GM19351 (cell line): Measurements from ENCODE around the gene TRIM24.
"Not testable (repeated sequence)": the region's sequence is repeated elsewhere in the genome, so short reads cannot be mapped to it uniquely, and the experiment has no call there.

Source experiments
- ATAC-seq: cut with Tn5 transposase; IDR thresholded peaks from one replicate; pipeline ENCODE4 v1.9.1; 2021; ENCODE audit warnings: mild to moderate bottlenecking, moderate library complexity; ENCODE audit not compliant: unreplicated experiment

The TRIM24 gene

DNA sequence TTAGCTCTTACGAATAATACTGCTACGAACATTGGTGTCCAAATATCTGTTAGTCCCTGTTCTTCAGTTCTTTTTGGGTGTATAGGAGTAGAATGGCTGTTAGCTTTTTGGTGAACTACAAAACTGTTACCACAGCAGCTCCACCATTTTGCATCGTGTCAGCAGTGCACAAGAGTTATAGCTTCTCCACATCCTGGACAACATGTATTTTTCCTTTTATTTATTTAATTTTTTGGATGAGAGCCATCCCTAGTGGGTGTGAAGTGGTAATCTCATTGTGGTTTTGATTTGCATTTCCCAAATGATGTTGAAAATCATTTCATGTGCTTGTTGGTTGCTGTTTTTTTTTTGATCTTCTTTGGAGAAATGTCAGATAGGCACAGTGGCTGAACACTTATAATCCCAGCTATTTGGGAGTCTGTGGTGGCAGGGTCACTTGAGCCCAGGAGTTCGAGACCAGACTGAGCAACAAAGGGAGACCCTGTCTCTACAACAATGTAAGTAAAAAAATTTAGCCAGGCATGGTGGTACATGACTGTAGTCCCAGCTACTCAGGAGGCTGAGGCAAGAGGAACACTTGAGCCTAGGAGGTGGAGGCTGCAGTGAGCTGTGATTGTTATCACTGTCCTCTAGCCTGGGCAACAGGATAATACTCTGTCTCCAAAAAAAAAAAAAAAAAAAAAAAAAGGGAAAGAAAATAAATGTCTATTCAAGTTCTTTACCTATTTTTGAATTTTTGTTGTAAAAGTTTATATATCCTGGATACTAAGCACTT lies 31.7 kb downstream of the TRIM24 start:
- ATAC-seq, result no peak

- no peak for ATAC-seq
These were observed 32.4 kb downstream of the TRIM24 start for GRCh38 chr7:138492423-138492822.

- no peak for ATAC-seq
These were observed 33.5 kb downstream of the TRIM24 start for GRCh38 chr7:138493535-138493934.

GRCh38 chr7:138495485-138495884 lies 35.4 kb downstream of the TRIM24 start:
- no peak for ATAC-seq

DNA sequence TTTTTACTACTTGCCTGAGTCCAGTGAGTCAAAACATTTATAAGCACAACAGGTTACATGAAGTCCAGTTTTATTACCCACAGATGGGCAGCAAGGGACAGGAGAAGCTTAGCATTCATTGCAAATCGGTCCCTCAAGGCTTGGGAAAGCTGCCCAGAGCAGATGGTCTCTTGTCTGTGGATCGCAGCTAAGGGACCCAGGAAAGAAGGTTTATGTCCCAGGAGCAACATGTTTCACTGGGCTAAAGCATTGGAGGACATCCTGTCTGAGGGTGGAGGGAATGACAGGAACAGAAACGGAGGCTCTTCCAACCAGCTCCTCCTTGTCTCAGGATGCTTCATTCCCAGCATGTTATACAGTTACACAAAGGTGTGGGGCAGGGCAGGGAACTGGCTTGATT lies 39.3 kb downstream of the TRIM24 start:
- no peak for ATAC-seq

DNA sequence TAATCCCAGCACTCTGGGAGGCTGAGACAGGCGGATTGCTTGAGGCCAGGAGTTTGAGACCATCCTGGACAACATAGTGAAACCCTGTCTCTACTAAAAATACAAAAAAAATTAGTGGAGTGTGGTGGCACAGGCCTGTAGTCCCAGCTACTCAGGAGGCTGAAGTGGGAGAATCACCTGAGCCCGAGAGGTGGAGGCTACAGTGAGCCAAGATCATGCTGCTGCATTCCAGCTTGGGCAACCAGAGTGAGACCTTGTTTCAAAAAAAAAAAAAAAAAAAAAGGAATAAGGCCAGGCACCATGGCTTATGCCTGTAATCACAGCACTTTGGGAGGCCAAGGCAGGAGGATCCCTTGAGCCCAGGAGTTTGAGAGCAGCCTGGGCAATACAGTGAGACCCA lies 40.2 kb downstream of the TRIM24 start:
- not testable (repeated sequence) for ATAC-seq

- no peak for ATAC-seq
These were observed 40.8 kb downstream of the TRIM24 start for GRCh38 chr7:138500892-138501291.

DNA sequence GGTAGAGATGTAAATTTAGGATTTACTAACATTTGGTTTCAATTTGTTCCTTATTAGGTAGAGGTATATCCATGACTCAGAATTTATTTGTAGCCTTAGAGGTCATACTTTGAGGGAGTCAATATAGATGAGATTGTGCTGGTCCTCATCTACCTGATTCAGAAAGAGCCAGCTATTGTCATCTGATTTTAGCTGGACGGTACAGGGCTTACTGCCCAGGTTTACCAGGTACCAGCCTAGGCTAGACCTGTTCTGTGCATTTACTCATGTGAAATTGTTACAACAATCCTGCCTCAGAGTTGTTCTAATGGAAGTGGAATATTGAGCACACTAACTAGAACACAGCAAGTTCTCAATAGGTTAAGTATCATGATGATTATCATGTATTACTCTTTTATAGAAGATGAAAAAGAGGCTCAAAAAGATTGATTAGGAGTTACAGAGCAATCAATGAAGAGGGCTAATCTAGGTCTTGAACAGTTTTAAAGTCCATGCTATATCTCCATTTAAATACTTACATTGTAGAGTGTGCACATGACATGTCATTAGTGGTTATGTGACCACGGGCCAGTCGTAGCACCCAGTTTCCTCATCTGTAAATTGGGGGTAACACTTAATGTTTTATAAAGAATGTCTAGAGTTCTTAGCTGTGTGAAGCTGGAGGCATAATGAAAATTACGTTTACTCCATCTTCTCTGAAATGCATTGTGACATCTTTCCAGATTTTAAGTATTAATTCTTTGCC lies 42.1 kb downstream of the TRIM24 start:
- no peak for ATAC-seq

DNA sequence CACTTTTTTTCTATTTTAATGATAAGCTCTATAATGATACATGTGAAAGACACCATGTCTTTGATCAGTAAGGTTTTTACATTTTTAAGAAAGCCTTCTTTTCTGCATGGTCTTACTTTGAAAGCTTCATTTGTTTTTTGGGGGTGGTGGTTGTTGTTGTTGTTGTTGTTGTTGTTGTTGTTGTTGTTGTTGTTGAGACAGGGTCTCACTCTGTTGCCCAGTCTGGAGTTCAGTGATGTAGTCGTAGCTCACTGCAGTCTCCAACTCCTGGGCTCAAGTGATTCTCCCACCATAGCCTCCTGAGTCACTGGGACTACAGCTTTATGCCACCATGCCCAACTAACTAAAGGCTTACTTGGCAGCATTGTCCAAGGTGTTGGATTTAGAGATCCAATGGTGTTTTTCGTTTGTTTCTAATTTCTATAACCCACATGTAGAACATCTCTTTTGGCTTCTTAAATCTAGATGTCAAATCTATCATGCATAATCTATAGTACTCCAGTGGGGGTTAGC lies 45.4 kb downstream of the TRIM24 start:
- ATAC-seq, result no peak

DNA sequence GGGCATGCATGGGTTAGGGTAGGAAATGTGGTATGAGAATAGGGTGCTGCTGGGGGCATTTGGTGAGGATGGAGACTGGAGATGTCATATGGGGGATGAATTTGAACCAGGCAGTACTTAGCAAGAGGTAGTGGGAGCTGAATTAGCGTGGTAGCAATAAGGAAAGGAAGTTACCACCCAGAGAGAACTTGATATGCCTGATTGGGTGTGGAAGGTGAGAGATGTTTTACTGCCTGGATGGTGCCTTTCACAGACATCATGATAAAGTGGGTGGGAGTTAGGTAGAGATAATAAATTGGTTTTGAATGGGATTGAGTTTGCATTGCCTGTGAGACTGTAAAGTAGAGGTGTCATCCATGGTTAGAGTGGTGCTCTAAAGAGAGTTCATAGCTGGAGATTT lies 46.7 kb downstream of the TRIM24 start:
- no peak for ATAC-seq

DNA sequence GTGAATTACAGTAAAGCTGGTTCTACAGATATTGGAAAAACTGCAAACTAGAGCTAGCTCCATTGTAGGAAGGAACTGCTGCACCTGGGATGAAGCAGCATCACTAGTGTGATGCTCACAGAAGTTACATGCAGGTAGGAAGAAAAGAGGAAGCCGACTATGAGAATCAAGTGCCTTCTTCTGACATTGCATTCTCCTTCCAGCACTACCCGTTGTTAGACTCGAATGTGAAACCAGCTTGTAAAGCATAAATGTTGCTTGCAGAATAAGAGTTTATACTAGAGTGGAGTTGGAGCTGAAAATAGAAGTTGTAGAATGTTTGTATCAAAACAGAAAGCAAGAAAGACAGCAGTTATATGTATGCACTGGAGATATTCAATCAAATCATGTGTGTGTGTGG lies 49.9 kb downstream of the TRIM24 start:
- no peak for ATAC-seq

GRCh38 chr7:138512092-138512858 lies 52.2 kb downstream of the TRIM24 start:
- ATAC-seq, result no peak

DNA sequence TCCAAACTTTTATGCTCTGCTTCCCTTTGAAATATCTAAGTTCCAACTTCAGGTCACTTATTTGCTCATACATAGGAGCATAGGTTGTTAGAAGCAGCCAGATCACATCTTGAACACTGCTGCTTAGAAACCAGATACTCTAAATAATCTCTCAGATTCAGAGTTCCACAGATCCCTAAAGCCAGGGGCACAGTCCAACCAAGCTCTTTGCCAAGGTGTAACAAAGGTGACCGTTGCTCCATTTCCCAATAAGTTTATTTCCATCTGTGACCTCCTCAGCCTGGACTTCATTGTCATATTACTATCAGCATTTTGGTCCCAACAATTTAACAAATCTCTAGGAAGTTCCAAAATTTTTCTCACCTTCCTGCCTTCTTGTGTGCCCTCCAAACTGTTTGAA lies 52.8 kb downstream of the TRIM24 start:
- ATAC-seq, result no peak

DNA sequence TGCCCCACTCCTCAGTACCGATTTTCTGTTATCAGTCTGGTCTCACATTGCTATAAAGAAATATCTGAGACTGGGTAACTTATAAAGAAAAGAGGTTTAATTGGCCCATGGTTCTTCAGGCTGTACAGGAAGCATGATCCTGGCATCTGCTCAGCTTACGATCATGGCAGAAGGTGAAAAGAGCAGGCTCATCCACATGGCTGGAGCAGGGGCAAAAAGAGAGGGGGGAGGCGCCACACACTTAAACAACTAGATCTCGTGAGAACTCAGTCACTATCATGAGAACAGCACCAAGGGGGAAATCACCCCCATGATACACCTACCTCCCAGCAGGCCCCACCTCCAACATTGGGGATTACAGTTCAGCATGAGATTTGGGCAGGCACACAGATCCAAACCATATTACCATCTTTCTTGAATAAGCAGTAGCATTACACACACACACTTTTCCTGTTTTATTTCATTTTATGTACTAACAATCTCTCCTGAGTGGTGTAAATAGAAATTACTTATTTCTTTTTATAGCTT lies 53.3 kb downstream of the TRIM24 start:
- no peak for ATAC-seq

DNA sequence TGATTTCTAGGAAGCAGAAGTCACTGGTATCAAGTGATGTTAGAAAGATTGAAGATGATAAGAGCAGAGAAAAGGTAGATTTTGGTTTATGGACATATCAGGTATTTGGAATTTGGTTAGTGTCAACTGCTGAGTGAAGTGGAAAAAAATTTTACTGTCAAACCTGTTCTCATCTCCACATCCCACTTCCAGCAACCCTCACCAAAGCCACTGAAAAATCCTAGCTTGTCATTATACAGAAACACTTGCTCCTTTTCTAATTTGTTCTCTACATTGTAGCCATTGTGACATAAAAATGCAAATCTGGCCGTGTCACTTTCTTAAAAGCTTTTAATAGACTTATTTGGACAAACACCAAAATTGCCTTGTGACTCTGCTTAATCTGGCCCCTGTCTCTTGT lies 54.0 kb downstream of the TRIM24 start:
- no peak for ATAC-seq

DNA sequence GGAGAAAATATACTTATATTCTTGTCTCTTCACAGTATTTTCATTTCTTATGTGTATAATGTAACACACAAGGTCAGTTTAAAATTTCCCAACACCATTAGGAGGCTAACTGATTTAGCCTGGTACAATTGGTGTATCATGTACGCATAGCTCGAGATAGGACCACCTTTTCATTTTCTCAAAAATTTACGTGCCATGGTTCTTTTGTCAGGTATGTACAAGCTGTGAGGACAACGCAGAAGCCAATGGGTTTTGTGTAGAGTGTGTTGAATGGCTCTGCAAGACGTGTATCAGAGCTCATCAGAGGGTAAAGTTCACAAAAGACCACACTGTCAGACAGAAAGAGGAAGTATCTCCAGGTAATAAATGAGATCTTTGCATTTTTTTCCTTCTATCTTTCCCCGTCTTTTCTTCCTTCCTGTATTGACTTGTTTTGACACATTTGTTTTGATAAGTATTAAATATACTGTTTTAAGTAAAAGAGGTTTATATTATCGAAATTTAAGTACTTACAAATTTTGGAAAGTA lies 55.0 kb downstream of the TRIM24 start:
- ATAC-seq, result peak; percentile 84

GRCh38 chr7:138519061-138519798 lies 59.2 kb downstream of the TRIM24 start:
- no peak for ATAC-seq

GRCh38 chr7:138520742-138521141 lies 60.7 kb downstream of the TRIM24 start:
- ATAC-seq, result no peak

DNA sequence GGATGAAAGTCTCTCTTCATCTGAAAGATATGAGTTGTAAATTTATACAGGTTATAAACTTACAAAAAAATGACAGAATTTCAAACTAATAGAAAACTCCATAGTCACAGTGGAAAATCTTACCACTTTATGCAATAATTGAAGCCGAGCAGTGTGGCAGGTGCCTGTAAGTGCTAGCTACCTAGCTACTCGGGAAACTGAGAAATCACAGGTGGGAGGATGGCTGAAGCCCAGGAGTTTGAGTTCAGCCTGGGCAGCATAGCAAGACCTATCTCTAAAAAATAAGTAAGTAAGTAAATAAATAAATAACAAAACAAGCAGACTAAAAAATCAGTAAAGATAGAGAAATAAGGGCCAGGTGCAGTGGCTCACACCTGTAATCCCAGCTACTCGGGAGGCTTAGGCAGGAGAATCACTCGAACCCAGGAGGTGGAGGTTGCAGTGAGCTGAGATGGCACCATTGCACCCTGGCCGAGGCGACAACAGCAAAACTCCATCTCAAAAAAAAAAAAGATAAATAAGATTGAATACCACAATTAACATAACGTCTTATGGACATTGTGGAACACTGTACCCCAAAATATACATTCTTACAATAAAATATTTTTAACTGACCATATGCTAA lies 61.9 kb downstream of the TRIM24 start:
- ATAC-seq, result no peak

DNA sequence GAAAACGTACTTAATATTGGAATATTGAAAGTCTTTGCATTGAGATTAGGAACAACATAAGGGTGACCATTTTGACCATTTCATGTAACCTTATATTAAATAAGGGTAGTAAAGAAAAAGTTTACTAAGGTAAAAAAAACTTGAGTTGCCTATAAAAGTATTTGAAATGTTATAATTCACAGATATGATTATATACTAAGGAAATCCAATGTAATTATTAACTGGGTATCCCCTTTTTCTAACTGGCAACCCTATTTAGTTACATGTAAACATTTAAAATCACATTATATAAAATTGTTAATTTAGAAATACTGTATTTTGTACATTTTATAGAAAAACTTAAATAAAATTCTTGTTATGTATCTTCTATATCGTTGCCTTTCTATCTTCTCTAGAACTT lies 64.2 kb downstream of the TRIM24 start:
- ATAC-seq, result no peak
